ENCODE data around the gene SCO2. TPM values are rescaled to one million over a fixed set of nuclear protein-coding genes. Genes with fewer than 3 reads are reported as not detected.

Gene SCO2
- total and polyA plus RNA-seq, 2 of the 13 experiments (the other 11 are each of a cell fraction or from before 2014, with no cell fraction given), result 0.32 to 3.7 TPM

DNA sequence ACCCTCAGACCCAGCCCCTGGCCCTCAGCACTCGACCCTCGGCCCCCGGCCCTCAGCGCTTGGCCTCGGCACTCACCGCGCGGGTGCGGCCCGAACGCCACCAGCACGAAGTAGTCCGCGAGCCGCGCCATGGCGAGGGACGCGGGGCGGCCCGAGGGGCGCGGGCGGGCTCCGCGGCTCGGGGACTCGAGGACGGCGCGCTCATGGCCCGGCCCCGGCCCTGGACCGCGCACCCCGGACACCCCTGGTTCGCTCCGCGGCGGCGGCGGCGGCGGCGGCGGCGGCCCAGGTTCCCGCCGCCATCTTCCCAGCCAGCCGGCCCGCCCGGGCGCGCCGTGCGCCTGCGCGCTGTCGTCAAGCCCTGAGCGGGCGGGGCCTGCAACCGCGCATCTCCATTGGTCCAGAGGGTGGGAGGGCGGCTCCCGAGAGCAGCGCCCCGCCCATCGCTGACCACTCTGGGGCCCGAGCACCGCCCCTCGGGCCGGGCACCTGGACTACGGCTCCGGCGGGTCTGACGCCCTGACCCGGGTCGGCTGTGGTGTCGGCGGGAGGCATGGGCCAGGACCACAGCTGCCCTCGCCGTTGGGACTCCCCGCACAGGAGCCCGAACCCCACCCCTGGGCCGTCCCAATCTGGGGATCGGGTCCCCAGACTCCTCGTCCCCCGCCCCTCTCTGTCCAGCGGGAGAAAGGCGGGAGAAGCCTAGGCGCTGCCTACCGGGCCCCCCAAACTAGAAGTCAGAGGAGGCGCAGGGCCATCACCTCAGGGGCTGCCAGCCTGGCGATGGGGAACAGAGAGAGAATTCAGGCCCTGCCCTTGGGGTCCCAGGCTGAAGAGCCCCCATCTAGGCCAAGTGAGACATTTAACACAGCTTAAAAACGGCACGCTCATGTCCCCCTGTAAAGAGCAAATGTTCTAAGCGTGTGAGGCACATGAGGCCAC, 50.4 kb downstream of the SCO2 start, which contains the start of gene SBF1 (continued):
- TF ChIP-seq, protein P1, sequence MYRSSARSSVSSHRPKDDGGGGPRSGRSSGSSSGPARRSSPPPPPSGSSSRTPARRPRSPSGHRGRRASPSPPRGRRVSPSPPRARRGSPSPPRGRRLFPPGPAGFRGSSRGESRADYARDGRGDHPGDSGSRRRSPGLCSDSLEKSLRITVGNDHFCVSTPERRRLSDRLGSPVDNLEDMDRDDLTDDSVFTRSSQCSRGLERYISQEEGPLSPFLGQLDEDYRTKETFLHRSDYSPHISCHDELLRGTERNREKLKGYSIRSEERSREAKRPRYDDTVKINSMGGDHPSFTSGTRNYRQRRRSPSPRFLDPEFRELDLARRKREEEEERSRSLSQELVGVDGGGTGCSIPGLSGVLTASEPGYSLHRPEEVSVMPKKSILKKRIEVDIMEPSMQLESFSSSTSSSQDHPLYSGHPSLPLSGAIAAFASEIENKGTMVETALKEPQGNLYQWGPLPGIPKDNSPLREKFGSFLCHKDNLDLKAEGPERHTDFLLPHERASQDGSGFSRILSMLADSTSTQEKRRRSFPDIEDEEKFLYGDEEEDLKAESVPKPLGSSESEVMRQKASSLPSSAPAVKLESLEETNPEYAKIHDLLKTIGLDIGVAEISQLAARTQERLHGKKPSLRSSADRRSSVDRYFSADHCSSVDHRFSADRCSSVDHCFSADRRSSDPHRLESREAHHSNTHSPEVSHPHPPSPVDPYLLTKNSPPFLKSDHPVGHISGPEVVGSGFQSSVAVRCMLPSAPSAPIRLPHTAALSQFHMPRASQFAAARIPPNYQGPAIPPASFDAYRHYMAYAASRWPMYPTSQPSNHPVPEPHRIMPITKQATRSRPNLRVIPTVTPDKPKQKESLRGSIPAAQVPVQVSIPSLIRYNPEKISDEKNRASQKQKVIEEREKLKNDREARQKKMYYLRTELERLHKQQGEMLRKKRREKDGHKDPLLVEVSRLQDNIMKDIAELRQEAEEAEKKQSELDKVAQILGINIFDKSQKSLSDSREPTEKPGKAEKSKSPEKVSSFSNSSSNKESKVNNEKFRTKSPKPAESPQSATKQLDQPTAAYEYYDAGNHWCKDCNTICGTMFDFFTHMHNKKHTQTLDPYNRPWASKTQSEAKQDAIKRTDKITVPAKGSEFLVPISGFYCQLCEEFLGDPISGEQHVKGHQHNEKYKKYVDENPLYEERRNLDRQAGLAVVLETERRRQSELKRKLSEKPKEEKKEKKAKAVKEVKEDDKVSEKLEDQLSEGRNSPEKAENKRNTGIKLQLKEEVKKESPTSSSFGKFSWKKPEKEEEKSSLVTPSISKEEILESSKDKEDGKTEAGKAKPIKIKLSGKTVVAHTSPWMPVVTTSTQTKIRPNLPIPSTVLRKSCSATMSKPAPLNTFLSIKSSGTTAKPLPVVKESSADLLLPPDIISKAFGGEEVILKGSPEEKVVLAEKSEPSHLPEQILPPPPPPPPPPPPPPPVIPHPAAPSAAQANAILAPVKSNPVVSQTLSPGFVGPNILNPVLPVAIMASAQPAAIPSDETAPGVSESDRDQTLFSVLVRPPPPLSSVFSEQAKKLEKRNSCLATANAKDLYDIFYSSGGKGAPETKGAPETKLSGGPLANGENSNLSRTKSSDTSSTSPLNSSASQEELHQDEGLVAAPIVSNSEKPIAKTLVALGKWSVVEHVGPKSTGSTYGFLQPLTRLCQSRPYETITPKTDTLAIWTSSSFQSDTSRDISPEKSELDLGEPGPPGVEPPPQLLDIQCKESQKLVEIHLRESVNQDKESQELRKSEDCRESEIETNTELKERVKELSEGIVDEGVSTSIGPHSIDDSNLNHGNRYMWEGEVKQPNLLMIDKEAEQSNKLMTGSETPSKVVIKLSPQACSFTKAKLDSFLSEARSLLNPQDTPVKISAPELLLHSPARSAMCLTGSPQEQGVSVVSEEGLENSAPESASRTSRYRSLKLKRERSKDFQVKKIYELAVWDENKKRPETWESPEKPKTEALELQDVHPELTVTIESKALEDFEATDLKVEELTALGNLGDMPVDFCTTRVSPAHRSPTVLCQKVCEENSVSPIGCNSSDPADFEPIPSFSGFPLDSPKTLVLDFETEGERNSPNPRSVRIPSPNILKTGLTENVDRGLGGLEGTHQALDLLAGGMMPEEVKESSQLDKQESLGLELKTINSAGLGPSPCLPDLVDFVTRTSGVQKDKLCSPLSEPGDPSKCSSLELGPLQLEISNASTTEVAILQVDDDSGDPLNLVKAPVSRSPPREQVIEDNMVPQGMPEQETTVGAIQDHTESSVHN (CRISPR knock-in tag; IDR thresholded peaks at IDR 0.05), result no peak
- TF ChIP-seq ZNF572 (CRISPR knock-in tag; IDR thresholded peaks at IDR 0.05), result no peak
- no peak for TF ChIP-seq ZNF234 (CRISPR knock-in tag; conservative IDR thresholded peaks at IDR 0.05)
- TF ChIP-seq ZNF432 (CRISPR knock-in tag; IDR thresholded peaks at IDR 0.05; ENCODE audit: borderline replicate concordance), result no peak
- no peak for TF ChIP-seq ZSCAN22 (CRISPR knock-in tag; IDR thresholded peaks at IDR 0.05)
- TF ChIP-seq FOSL1 (CRISPR knock-in tag; IDR thresholded peaks at IDR 0.05; ENCODE audit: borderline replicate concordance), result no peak
- 0 out of 2 replicates have a peak, but pooled peaks have one; percentile 8 for TF ChIP-seq ETV5 (CRISPR knock-in tag; IDR thresholded peaks at IDR 0.05; ENCODE audit: borderline replicate concordance)
- TF ChIP-seq ZNF512B (CRISPR knock-in tag; IDR thresholded peaks at IDR 0.05; ENCODE audit: borderline replicate concordance), result no peak
- no peak for TF ChIP-seq ZNF570 (CRISPR knock-in tag; IDR thresholded peaks at IDR 0.05; ENCODE audit: borderline replicate concordance)
- no peak for TF ChIP-seq SRSF9 (IDR thresholded peaks at IDR 0.05; ENCODE audit: borderline replicate concordance, insufficient read depth, low read depth, low read length, poor library complexity, severe bottlenecking)
- TF ChIP-seq ZBTB3 (CRISPR knock-in tag; IDR thresholded peaks at IDR 0.05; ENCODE audit: borderline replicate concordance, low read depth), result no peak
- TF ChIP-seq SIN3A (IDR thresholded peaks at IDR 0.05; ENCODE audit: borderline replicate concordance, low read depth, low read length), result 0 out of 2 replicates have a peak, but pooled peaks have one; percentile 14
- no peak for TF ChIP-seq FIP1L1 (IDR thresholded peaks at IDR 0.05; ENCODE audit: borderline replicate concordance, insufficient read depth, low read depth, low read length)

Data from HepG2 (cell line).